NCI-H128 (cell line): ENCODE data around the gene SLC35F4.

ENCODE experiments used
- DNase-seq: peaks from one replicate; lab custom pipeline; 2025; ENCODE audit not compliant: unreplicated experiment; lab: John Stamatoyannopoulos, UW

Gene SLC35F4

DNA sequence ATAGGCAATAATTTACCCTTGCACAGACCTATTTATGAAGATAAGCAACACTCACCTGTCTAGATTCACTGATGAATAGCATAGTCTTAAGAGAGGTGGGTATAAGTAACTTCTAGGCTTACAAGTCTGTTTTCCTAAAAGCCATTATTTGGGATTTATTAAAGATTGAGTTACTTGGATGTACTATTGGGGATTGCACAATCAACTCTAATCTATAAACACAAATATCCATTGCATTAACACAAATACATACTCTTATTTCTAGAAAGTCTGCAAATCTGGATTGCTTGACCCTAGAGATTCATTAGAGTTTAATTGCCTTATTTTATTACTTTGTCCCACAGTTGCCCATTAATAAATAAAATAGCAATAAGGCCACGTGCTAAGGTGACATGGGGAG, 224.1 kb downstream of the SLC35F4 start:
- DNase-seq, result no peak

DNA sequence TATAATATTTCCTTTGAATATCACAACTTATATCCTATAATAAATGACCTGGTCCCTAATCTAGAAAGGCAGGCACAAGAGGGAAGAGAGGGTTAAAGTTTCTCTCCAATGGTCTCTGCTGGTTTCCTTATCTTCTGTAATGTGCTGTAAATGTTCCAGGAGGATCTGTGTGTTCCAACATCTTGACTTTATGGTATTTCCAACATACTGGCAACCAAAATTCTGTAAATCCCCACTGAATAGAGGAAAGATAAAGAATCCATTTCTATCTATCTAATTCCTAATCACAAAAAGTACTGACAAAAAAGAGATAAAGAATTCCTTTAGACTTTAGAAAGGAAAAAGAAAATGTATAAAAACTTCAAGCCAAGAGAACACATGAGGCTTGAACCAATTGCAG, 225.9 kb downstream of the SLC35F4 start:
- DNase-seq, result no peak

DNA sequence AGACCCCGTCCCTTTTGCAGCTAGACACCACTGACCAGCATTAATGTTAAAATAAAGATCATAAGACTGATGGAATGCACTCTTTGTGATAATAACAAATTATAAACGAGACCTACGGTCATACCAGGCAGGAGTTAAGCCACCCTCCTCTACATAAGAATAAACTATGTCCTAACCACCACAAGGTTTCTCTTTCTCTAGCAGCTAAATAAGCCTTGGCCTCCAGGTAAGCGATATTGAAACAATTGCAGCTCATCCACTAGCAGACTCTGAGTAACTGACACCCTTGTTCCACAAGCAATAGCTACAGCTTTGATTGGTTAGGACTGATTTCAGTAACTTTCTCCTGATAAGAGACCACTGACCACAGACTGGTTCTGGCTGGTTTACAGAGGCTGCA, 228.0 kb downstream of the SLC35F4 start:
- no peak for DNase-seq

GRCh38 chr14:57634335-57634734, 231.6 kb downstream of the SLC35F4 start:
- no peak for DNase-seq

DNA sequence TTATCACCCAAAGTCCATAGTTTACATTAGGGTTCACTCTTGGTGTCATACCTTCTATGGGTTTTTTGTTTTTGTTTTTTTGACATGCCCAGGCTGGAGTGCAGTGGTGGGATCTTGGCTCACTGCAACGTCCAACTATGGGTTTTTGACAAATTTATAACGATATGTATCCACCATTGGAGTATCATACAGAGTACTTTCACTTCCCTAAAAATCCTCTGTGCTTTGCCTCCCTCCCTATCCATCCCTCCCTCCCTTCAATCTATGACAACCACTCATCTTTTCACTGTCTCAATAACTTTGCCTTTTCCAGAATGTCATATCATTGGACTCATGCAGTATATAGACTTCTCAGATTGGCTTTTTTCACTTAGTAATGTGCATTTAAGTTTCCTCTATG, 233.2 kb downstream of the SLC35F4 start:
- DNase-seq, result no peak

DNA sequence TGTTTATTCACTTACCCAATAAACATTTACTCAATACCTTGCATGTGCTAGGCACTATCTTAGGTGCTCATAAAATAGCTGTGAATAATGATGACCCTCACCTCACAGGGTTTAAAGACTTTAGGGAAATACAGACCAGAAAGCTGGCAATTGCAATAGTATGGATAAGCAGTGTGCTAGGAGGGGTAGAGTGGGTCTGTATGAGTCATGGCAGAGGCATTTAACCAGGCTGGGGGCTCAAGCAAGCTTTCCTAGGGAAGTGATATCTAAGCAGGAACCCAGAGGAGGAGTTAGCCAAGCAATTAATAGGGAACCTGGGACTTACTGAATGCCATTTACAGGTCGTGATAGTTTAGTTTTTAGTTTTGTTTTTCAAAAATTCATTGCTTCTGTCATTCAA, 248.4 kb downstream of the SLC35F4 start:
- no peak for DNase-seq

DNA sequence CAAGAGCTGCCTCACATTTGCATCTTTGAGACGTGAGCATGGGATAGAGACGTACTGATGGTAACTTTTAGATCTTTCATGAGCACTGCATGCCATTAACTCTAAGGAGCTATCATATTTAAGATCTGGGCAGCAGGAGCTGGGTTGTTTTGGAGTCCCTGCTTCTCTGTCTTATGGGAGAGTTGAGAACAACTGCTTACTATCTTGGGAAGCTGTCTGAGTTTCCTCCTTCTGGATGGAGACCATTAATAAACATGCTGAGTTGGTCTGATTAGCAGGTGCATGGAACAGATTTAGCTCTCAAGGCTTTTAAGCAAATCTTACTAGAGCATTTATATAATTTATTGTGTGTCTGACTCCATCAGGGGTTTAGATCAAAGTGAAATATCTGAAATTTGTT, 252.9 kb downstream of the SLC35F4 start:
- DNase-seq, result no peak

DNA sequence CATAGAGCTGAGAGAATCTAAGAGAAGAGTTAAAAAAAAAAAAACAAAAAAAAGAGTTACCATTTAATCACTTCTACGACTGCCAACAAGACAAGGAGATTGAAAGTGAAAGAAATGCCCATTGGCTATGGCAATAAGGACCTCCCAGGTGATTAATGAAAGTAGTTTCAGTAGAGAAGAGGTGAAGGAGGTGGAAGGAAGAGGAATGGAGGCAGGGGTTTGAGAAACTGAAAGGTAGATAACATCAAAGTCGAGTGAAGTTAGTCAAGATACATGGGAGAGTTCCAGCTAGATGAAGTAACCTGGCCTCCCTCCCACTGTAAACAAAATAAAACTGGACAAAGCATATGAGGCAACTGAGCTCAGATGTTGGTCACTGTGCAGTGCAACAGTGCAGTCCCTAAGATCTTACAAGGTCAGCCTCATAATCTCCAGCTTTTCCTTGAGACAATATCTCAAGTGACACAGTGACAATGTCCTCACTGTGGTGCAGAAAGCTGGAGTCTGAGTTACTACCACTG, 254.3 kb downstream of the SLC35F4 start:
- DNase-seq, result no peak

- no peak for DNase-seq
Observed at GRCh38 chr14:57610631-57611030, 255.3 kb downstream of the SLC35F4 start.

- DNase-seq, result no peak
Observed at GRCh38 chr14:57609192-57610075, 256.5 kb downstream of the SLC35F4 start.

DNA sequence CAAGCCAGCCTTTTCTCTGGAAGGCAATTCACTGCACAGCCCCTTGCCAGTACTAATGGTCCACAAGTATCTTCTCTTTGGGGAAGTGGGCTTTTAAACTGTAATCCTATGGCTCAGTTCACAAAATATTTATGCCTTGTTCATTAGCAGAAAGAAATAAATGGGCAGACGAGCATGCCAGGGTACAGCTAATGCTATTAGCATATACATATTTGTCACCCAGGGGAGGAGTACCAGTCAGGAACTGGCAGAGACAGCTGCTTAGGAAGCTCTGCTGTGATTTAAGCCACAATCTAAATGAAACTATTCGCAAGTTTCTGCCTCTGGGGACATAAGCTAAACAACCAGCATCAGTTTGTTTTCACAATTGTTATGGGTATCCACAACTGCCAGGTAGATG, 258.8 kb downstream of the SLC35F4 start:
- DNase-seq, result no peak

DNA sequence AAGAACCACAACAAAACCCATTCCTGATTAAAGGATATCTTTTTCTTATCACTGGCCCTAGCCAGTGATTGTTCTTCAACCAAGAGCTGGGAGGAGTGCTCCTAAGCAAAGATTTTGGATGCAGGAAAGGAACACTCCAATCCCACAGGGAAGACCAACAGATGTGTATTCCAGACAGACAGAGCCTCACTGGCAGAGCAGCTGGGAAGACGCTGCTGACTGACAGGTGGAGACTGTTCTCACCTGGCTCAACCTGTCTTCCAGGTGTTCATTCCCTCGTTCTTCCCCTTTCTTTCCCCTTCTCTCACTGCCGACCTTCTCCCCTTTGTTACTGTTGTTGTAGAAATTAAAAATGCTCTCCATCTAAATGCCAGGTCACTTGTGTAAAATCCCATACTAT, 282.5 kb downstream of the SLC35F4 start:
- DNase-seq, result no peak

- no peak for DNase-seq
Observed at GRCh38 chr14:57582746-57583145, 283.1 kb downstream of the SLC35F4 start.

DNA sequence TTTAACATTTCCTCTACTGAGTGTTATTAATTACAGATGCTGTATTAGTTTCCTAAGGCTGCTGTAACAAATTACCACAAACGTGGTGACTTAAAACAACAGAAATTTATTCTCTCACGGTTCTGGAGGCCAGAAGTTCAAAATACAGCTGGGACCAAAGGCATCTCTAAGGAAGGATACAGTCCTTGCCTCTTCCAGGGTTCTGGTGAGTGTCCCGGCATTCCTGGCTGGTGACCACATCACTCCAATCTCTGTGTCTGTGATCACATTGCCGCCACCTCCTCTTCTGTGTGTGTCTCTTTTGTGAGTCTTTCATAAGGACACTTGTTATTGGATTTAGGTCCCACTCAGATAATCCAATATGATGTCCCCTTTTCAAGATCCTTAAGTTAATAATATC, 287.1 kb downstream of the SLC35F4 start:
- DNase-seq, result no peak

DNA sequence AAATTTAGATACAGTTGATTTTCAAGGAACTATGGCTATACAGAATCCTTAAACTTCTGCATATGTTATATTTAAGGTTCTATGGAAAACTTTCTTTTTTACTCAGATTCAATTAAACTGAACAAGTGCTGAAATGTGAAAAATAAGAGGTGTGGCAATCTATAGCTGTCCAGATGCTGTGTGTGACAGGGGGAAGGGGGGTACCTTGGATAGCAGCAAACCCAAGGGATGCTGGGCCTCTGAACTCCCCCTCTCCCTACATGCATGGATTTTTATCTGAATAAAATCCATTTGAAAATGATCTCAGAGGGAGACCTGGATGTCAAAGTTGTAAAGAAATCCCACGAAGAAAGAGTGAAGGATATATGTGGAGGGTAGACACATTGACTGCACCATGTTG, 289.4 kb downstream of the SLC35F4 start:
- no peak for DNase-seq

- DNase-seq, result no peak
Observed at GRCh38 chr14:57575482-57575881, 290.4 kb downstream of the SLC35F4 start.

DNA sequence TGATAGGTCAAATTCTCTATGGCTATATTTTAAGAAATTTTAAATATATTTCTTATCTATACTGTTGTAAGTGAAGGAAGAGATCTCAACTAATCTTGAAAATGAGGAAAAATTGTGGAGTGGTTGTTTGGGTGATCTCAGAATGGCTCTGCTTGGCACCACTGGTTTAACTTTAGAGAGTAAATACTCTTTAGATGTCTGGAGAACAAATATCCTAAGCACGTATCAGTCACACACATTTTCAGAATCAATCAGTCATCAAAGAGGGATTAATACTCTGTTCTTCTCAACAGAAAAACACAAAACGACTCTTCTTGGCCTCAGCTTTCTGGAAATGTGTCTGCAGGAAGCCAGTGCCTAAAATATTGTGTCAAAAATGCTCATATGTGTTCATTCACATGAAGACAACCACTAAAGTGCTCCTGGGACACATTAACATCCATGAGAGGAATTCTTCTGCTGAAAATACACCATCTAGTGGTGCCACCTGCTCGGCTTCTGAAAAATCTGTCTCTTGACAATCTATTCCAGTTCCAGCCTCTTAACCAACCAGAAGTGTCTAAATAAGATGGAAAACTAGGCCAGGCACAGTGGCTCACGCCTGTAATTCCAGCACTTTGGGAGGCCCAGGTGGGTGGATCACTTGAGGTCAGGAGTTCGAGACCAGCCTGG, 291.1 kb downstream of the SLC35F4 start:
- DNase-seq, result no peak

- no peak for DNase-seq
Observed at GRCh38 chr14:57573173-57573572, 292.7 kb downstream of the SLC35F4 start.

- DNase-seq, result no peak
Observed at GRCh38 chr14:57568554-57568953, 297.3 kb downstream of the SLC35F4 start.

DNA sequence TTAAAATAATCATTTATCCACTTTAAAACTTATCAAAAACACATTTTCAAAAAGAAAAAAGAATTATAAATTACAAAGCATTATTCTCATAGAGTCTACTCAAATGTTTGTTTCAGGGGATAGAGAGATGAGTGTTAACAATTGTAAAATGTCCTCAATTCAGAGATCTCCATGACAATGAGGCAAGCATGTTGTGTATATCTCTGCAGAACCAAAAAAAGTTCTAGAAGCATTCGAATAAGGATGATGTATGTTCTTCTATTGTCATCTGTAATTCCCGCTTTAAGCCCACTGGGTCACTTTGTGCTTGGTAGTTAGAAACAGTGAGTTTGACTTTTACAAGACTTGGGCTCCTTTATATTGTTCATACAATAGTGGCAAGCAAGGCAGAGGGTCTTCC, 298.7 kb downstream of the SLC35F4 start:
- DNase-seq, result no peak

- DNase-seq, result no peak
Observed at GRCh38 chr14:57560681-57561080, 305.2 kb downstream of the SLC35F4 start.

DNA sequence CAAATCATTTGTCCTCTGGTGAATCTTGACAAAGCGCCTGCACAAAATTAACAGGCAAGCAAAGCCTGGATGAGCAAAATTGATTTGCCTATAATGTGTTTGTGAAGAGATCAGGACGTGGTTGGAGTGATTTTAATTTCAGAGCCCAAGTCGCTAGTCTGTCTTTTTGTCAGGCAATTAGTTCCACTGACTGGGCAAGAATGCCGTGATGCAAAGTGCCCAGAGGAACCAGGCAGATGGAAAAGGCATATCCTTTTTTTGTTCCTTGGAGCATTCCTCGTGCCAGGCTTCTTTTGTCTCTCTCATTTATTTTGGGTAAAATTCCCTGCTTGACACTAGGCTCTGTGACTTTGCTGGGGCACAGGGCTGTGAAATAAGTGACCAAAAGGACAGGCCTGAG, 306.3 kb downstream of the SLC35F4 start:
- DNase-seq, result no peak
